Body of pancreas (tissue), 4 donors: Measurements from ENCODE around the gene MARK1.

ENCODE experiments used
- CTCF ChIP-seq, 7 experiments: fragments of 450-650 bp in 4 of 7; fragments of 200-600 bp in 3 of 7; sonication (generic) in 3 of 7; IDR thresholded peaks; one replicate each; pipeline ENCODE4 v1.5.1; 2016 to 2019; ENCODE audit warnings: antibody characterized with exemption in 7 of 7
- POLR2A ChIP-seq, 3 donors: fragments of 450-650 bp; IDR thresholded peaks; one replicate each; pipeline ENCODE4 v1.6.1; 2016; ENCODE audit warnings: antibody characterized with exemption in 3 of 3, mild to moderate bottlenecking in 2 of 3

- TF ChIP-seq POLR2A (IDR thresholded peaks at IDR 0.05) (no peak), CTCF (IDR thresholded peaks at IDR 0.05) (no peak)
Observed at GRCh38 chr1:220529521-220530020, 1.6 kb downstream of the MARK1 start.
